CD4-positive, alpha-beta T cell treated with Interferon gamma for 1 hour (primary cell): ENCODE results near the gene NAP1L1.

ENCODE experiments used
- DNase-seq: peaks from one replicate; pipeline ENCODE4 v3.0.0-alpha.2; 2020

Gene NAP1L1

DNA sequence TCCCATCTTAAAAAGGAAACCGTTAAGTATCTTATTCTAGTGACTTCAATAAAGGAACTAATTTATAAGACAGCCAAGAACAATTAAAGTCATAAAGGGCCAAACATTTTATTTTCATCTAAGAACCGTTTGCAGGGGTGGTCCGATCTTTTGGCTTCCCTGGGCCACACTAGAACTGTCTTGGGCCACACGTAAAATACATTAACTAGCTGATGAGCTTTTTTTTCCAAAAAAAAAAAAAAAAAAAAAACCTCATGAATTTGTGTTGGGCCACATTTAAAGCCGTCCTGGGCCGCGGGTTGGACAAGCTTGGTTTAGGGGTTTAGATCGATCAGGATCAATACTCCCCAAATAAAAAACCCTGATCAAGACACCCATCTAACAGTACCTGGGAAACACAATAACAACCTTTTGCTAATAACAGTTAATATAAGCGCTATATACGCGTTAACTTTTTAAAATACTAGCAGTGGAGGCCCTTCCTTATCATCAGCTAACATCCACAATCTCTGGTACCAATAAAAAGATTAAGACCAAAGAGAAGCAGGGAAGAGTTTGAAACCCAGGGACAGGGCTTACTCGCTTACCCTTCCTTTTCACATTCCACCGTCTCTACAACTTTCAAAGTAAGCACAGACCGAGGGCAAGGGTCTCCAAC, 1.1 kb downstream of the NAP1L1 start:
- no peak for DNase-seq

DNA sequence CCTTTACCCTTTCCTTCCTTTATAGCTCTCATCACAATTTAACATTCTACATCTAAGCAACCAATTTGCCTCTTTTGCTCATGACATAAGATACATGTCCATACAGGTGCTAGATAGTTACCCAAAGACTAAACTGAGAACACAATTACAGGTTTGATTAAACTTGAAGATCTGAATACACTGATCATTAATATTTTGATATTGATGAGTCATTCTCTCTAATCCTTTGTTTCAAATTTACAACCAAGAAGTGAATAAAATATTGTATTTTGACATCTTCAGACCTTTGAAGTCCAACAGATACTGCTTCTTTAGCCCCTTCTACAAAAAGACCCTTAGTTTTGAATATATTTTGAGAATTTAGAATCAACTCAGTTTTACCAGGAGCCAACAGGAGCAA, 2.6 kb downstream of the NAP1L1 start:
- no peak for DNase-seq

DNA sequence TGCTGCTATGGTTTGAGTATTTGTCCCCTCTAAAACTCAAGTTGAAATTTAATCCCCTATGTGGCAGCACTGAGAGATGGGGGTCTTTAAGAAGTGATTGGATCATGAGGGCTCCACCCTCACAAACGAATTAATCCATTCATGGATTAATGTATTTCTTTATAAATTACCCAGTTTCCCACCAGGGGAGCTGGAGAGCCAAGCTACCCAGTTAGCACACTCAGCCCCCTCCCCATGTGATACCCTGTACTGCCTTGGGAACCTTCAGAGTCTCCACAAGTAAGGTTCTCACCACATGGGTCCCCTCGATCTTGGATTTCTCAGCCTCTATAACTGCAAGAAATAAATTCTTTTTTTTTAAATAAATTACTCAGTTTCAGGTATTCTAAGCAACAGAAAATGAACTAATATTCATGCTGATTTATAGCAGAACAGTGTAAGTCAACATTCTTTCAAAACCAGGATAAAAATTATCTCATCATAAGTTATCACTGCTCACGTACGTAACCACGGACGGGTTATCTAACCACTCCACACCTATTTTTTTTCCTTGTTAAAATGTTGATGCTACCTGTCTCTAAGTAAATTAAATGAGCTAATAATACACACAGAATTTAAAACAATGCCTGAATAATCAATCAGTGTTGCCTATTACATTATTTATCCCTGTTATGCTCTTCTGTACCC, 3.6 kb downstream of the NAP1L1 start:
- no peak for DNase-seq

DNA sequence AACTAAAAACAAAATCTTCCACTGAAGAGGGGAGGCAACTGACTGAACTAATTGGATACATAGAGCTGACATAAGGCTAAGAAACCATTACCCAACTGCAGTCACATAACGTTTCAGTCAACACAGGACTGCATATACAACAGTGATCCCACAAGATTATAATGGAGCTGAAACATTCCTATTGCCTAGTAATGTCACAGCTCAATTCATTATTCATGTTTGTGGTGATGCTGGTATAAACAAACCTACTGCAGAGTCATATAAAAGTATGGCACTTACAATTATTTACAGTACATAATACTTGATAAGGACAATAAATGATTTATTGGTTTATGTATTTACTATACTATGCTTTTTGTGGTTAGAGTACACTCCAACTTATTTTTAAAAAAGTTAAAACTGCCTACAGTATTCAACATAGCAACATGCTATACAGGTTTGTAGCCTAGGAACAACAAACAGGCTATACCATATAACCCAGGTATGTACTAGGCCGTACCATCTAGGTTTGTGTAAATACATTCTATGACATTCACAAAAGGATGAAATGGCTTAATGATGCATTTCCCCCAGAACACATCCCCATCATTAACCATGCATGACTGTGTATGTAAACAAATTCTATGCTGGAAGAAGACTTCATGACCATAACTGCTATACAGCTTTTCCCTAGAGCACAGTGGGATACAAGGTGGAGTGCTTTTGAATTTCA, 4.3 kb downstream of the NAP1L1 start:
- DNase-seq, result no peak

DNA sequence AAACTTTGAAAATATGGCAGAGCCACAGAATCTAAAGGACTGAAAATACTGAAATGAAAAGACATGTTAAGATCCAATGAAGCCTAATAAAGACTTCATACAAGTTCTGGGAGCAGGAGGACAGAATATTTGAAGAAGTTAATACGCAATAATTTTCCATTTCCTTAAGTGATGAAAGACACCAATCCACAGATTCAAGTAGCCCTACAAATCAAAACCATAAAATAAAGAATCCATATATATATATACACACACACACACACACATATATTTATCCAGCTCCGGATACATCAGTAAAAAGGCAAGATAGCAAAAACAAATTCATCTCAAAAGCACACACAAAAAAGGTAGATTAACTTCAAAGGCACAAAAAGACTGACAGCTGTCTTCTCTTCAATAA, 5.7 kb downstream of the NAP1L1 start:
- no peak for DNase-seq

DNA sequence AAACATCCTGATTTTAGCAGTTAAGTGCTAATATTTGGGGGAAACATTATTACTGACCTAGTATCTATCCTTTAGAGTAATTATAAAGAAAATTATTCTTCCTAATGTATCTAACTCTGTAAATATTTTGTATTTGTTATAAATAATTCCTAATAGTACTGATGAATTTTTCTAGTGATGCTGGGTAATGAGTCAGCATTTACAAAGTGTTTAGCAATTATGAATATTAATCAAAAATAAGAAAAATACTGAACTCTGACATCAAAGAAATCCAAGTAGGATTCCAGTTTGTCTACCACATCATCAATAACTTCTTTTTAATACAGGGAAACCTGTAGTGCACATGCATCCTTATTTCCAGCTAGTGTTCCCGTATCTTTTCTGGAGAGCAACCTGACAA, 9.0 kb downstream of the NAP1L1 start:
- DNase-seq, result no peak

DNA sequence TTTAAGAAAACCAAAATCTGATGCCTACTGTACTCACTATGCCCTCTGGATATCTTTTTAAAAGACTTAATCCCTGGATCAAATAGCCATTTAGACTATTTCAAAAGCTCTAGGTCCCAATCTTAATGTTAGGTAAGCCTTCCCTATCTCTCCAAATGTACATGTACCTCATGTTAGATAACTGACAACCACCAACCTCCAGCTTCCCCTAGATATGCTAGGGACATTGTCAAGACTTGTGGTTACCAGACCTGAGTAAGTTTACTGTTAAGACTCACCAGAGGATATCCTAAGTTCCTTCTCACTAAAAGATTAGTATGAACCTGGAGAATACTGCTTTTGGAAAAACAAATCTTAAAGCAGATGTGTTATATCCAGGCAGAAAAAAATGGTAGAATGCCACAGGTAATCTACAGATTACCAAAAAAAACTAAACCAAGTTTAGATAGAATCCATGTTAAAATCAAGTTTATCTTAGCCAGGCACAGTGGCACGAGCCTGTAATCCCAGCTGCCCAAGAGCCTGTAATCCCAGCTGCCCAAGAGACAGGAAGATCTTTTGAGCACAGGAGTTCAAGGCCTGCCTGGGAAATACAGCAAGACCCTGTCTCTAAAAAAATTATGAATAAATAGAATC, 9.7 kb downstream of the NAP1L1 start:
- DNase-seq, result no peak

DNA sequence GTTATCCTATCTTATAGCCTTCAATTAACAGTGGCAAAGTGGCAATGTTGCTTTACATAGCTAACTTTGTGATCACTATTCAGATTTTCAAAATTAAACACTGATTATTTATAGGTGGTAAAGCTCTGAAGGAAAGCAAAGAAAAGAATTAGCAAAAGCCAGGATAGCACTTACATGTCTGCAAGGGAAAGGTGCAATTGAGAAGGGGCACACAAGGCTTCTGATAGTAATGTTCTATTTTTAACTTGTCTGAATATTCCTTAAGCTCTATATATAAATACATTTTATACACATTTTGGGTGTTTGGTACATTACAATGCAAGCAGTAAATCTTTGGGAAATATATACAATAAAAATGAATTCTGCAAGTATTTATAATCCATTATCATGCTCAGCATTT, 10.9 kb downstream of the NAP1L1 start:
- DNase-seq, result no peak

DNA sequence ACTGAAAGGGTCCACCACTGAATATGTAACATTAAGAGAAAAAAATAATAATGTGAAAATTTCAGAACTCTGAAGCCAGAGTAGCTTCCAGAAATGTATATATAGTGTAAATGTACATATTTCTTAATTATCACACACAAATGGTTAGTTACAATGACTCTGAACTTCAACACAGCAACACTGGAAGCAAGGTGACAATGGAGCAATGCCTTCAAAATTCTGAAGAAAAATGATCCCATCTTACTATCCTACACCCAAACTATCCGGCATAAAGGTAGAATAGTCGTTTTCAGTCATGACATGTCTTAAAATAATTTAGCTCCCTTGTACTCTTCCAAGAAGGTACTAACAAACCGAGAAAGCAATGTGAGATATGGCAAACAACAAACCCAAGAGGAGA, 11.9 kb downstream of the NAP1L1 start:
- DNase-seq, result no peak

DNA sequence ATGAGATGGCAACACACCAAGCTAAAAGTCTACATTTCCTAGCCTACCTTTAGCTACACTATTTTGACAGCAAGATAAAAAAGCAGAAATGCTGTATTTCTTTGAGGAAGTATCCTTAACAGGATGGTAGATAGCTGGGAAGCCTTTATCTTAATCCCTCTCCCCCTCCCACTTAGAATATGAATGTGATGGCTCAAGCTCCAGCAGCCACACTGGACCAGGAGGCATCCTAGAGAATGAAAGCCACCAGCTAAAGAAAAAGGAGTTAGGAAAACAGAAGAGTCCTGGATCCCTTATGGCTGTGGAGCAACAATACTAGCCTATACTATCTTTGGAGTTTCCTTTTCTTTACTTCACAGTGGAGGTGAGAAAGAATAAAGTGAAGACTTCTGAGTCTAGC, 15.1 kb downstream of the NAP1L1 start:
- DNase-seq, result no peak

DNA sequence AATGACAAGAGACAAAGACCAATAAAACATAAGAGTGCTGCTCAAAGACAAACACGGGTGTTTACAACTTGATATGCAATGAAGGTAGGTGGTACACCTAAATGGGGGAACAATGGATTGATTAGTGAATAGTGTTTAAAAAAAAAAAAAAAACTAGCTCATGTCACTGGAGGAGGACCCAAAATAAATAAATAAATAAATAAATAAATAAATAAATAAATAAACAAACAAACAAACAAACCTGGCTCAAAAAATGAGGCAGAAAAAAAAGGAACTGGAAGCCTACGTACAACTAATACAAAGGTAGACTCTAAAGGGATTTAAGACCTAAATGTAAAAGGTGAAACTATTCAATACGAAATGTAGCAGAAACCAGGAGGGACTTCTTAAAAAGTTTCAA, 18.6 kb downstream of the NAP1L1 start:
- DNase-seq, result no peak

DNA sequence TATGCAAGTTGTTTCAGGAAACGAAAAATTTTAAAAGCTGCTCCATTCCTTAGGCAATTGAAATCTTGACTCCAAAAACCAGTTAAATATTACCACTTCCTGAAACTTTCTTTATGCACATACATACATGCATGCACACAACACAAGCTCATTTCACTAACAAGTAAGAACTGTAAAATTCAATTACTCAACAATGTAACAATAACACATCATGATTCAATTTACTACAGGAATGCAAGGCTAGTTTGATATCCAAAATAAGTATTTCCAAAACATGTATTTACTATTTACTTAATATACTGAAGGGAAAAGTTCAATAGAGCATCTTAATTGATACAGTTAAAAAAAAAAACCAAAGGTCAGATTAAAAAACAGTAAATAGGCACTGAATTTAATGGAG, 19.6 kb downstream of the NAP1L1 start:
- no peak for DNase-seq

DNA sequence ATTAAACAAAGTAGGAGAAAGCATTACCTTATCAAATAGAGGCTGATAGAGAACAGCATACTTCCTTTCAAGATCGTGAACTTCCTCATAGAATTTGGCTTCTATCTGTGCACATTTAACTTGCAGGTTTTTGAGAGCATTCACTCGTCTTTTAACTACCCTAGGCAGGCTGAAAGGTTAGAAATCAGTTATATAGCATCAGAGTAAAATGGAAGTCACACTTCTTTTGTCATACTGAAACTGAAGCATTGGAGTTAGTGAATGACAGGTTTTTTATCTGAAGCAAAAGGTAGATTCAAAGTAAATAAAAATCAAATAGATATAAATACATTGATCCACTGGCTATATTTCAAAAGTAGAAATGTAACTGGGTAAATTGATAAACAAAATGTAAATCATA, 24.4 kb downstream of the NAP1L1 start:
- no peak for DNase-seq

DNA sequence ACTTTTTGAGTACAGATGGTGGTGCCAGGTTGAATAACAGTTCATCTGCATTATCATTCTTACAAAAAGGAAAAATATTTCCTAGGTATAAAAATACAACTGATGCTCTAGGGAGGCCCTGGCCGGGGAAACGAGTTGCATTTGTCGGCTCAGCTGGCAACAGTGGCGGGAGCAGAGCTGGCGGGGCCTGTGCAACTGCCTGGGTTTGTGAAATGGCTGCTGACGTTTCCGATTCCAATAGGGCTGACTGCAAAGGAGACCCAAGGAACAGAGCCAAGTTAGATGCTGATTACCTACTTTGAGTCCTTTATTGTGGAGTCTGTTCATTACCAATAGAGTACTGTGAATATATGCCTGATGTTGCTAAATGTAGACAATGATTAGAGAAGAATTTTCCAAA, 27.2 kb downstream of the NAP1L1 start:
- no peak for DNase-seq

DNA sequence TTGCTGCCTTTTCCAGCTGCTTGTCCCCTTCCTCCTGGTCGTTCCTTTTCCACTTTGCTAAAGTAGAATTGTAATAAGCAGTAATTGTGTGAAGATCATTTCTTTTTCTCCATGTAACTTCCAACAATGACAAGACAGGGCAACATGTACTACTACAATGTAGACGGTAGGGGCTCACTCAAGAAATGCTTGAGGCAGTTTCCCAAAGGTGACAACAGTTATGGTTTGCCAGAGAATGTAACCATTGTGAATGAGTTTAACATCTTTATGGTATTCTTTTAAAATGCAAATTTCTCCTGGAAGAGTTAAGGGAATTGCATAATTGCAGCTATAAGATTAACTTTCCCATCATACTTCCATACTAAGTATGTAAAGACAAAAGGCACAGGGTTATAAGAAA, 29.1 kb downstream of the NAP1L1 start:
- no peak for DNase-seq

DNA sequence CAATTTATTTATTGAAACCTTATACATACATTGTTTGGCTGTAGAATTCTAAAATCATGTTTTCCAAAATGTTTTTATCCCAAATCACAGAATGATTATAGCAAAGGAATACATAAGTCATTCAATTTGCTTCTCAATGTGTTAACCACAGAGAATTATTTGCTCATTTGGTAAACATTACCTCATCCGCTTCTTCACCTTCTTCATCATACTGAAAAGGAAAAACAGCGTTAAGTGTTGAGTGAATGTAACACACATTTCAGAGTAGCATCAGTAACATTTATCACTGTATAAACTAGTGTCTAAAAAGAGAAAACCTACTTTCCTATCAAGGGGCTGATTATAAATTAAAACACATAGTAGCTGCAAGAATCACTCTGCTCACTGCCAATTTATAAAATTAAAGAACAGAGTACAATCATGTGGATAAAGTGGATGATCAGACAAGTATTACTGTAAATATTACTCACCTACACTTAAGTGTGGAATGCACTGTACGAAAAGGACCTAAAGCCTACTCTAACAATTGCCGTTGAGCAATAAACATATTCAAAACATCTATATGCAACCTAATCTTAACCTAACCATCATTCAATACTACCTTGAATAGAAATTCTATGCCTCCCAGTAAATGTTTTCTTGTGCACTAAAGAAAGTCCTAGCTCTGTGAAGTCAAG, 34.8 kb downstream of the NAP1L1 start:
- no peak for DNase-seq

DNA sequence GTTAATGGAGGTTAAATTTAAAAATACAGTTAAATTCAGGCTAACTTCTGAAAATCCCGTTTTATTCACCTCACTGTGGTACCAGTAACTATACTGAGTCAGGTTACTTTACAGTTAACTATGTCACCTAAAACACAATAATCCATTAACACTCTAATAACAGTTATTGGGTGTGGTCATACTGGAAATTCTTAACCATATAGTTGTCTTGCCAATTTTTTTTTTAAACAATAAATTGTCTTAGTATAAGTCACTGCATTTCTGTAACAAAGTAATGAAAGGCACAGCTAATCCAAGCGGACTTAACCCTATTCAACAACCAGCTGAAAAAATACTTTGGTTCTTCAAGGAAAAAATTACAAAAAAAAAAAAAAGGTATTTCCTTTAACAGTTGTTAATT, 36.7 kb downstream of the NAP1L1 start:
- no peak for DNase-seq

DNA sequence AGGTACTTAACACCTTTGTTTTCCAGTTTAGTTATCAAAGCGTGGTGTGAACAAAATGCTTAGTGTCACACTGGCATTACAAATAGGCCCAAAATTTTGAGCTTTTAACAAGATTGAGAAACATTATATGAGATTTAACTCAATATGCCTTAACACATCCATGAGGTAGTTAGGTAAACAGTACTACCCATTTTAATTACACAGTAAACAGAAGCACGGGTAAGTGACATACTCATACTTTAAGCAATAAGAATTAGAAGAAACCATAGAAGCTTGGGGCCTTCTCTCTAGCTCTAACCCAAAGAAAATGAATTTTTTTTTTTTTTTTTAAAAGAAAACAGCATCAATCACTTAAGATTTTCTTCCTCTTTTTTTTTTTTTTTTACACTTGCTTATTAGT, 37.4 kb downstream of the NAP1L1 start:
- no peak for DNase-seq

DNA sequence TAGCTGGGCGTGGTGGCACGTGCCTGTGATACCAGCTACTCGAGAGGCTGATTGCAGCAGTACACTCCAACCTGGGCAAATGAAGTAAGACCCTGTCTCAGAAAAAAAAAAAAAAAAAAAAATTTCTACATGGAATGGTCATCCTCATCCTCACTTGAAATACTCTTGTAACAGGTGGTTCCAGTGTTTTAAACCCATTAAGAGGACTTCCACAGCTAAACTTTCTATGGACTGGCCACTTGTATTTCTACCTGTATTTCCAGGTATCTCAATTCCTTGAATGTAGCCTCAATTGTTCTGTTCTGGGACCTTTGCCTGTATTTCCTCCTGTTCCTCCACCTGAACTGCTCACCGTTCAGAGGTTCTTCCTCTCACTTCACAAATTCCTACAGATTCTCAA, 41.1 kb downstream of the NAP1L1 start:
- DNase-seq, result no peak

DNA sequence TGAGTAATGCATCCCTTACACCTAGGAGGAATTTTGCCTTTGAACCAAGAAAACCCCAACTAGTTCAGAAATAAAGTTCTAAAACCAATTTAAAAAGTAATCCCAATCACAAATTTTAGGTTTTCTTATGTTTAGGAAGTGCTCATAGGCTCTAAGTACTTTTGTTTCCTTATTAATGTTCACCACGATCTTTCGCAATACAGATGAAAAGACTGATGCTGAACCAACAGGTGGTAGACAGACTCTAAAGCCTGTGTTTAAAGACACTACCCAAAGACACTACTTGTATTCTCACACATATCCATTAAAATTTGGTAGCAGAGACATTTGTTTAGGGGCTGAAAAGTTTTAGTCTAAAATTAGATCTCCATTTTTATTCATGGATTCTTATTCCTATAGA, 42.3 kb downstream of the NAP1L1 start:
- DNase-seq, result no peak

DNA sequence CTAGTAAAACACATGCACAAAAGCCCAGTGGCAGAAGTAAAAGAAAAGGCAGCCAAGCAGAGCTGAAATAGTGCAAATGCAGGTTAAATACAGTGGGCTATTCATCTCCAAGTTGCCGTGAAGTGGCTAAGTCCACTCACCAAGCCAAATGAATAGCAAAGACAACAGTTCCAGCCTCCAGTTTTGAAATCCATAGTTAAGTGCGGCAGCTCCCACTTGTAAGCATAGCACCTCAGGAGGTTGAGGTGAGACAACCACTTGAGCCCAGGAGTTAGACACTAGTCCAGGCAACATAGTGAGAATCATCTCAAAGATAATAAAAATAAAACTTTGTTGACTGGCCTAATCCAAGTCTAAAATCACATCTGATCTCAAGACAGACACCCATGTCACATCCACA, 43.1 kb downstream of the NAP1L1 start:
- DNase-seq, result no peak

DNA sequence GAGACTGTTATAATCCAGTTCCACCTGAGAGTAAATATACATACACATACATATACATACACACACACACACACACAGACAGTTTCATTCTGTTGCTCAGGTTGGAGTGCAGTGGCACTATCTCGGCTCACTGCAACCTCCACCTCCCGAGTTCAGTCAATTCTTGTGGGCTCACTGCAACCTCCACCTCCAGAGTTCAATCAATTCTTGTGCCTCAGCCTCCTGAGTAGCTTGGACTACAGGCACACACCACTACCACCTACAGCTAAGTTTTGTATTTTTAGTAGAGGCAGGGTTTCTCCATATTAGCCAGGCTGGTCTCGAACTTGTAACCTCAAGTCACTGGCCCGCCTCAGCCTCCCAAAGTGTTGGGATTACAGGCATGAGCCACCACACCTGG, 44.0 kb downstream of the NAP1L1 start:
- no peak for DNase-seq

DNA sequence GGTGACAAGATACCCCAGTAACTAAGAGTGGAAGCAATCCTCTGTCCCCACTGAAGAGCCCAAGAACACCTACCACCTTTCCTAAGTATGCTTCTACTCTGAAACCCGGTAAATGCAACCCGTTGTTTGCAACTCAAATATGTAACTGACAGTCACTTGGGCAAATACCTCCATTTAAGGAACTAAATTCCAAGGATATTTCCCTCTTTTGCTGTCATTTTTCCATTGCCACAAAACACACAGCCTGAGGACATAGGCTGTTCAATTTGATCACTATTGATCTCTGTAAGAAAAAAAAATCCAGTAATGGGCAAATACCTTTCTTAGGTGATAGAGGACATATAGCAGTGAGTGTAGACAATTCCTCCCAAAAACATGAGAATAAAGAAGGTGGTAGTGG, 46.3 kb downstream of the NAP1L1 start:
- DNase-seq, result no peak
